Left lung (tissue), 10 donors: ENCODE results near the gene CSH2. TPM values are rescaled to one million over a fixed set of nuclear protein-coding genes. Genes with fewer than 3 reads are reported as not detected.
"Not testable (repeated sequence)": the region's sequence is repeated elsewhere in the genome, so short reads cannot be mapped to it uniquely, and the experiment has no call there.

Source experiments
- ATAC-seq: fragments of 200-7000 bp; cut with Tn5 transposase; one replicate; pipeline ENCODE4 v1.9.1; 2020; ENCODE audit warnings: moderate library complexity
- DNase-seq, 4 donors: peaks; one replicate each; pipeline ENCODE4 v3.0.0-alpha.2; 2013 to 2020
- H3K27ac ChIP-seq, 2 donors: fragments of 200-600 bp; sonication (generic) in 1 of 2; one replicate each; pipeline versions ENCODE4 v1.5.0 to v1.8.0; 2020 to 2021
- H3K27me3 ChIP-seq, 2 donors: fragments of 200-600 bp; sonication (generic) in 1 of 2; one replicate each; pipeline versions ENCODE4 v1.5.0 to v1.8.0; 2020 to 2021
- H3K36me3 ChIP-seq, 2 donors: fragments of 200-600 bp; sonication (generic) in 1 of 2; one replicate each; pipeline versions ENCODE4 v1.5.0 to v1.8.0; 2020 to 2021
- H3K4me1 ChIP-seq, 2 donors: fragments of 200-600 bp; one replicate each; pipeline ENCODE4 v1.8.0; 2021
- H3K4me3 ChIP-seq, 2 donors: fragments of 200-600 bp; sonication (generic) in 1 of 2; one replicate each; pipeline versions ENCODE4 v1.5.0 to v1.8.0; 2020 to 2021; ENCODE audit warnings: mild to moderate bottlenecking in 1 of 2
- H3K9me3 ChIP-seq, 2 donors: fragments of 200-600 bp; sonication (generic) in 1 of 2; one replicate each; pipeline versions ENCODE4 v1.5.0 to v1.8.0; 2020 to 2021
- intact Hi-C, 2 donors: fragments of 100-400 bp; cut with DNase I; formaldehyde crosslinking; loops; one replicate each; pipeline versions ENCODE4 v1.11.2 to v1.14.2; 2022
- polyA plus RNA-seq, 6 donors: library from polyadenylated mRNA; unstranded; fragments of 120-200 nt; gene quantifications; one replicate each; pipeline ENCODE4 v1.2.1, GENCODE V29; 2013; ENCODE audit not compliant: insufficient read length in 6 of 6
- total RNA-seq, 2 donors: library from RNA; stranded (reverse); fragmentation: NEBNext Ultra II Directional; extraction: Animal tissue kit (Norgen Biotek cat#: 25700); gene quantifications; one replicate each; pipeline ENCODE4 v1.2.1, GENCODE V29; 2021
- TF ChIP-seq, protein P1 (sequence below), 2 donors: fragments of 200-600 bp; sonication (generic) in 1 of 2; IDR thresholded peaks; one replicate each; pipeline versions ENCODE4 v1.5.0 to v1.8.0; 2021; ENCODE audit warnings: antibody characterized with exemption in 2 of 2
- donor health status: DM: no; HTN: yes; CAD: no.
- donor health status: DM: no; HTN: no; CAD: no.

The CSH2 gene
- total and polyA plus RNA-seq, 8 donors = 0.20 to 6.7 (median 0.23) TPM; not detected in 5

DNA sequence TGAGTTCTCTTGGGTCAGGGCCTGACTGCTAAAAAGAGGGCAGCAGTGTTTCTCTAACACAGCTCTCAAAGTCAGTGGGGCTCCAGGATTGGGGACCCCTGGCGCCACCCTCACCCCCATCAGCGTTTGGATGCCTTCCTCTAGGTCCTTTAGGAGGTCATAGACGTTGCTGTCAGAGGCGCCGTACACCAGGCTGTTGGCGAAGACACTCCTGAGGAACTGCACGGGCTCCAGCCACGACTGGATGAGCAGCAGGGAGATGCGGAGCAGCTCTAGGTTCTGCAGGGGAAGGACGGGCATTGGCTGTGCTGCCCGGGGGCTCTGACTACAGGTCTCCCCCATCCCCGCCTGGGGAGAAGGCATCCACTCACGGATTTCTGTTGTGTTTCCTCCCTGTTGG, 44.2 kb upstream of the CSH2 start:
- H3K27me3 ChIP-seq = no peaks in the 10 kb centered on the region
- peak in 2 of 4 donors; percentile 26 to 54 for DNase-seq
- intact Hi-C loops = loop anchor here in 1 of 2 donors (5.0 to 10.0 kb wide), 2 partner anchors 110 to 217 kb away; partner anchors contain the start of gene ERN1
- no peak overlapping the region for H3K27ac ChIP-seq
- TF ChIP-seq, protein P1, sequence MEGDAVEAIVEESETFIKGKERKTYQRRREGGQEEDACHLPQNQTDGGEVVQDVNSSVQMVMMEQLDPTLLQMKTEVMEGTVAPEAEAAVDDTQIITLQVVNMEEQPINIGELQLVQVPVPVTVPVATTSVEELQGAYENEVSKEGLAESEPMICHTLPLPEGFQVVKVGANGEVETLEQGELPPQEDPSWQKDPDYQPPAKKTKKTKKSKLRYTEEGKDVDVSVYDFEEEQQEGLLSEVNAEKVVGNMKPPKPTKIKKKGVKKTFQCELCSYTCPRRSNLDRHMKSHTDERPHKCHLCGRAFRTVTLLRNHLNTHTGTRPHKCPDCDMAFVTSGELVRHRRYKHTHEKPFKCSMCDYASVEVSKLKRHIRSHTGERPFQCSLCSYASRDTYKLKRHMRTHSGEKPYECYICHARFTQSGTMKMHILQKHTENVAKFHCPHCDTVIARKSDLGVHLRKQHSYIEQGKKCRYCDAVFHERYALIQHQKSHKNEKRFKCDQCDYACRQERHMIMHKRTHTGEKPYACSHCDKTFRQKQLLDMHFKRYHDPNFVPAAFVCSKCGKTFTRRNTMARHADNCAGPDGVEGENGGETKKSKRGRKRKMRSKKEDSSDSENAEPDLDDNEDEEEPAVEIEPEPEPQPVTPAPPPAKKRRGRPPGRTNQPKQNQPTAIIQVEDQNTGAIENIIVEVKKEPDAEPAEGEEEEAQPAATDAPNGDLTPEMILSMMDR (IDR thresholded peaks at IDR 0.05) = no peak
- no peak overlapping the region for H3K4me3 ChIP-seq
- no peaks in the 10 kb centered on the region for H3K9me3 ChIP-seq
- ATAC-seq = no peak
- H3K36me3 ChIP-seq = no peaks in the 10 kb centered on the region
- H3K4me1 ChIP-seq = no peaks in the 10 kb centered on the region

DNA sequence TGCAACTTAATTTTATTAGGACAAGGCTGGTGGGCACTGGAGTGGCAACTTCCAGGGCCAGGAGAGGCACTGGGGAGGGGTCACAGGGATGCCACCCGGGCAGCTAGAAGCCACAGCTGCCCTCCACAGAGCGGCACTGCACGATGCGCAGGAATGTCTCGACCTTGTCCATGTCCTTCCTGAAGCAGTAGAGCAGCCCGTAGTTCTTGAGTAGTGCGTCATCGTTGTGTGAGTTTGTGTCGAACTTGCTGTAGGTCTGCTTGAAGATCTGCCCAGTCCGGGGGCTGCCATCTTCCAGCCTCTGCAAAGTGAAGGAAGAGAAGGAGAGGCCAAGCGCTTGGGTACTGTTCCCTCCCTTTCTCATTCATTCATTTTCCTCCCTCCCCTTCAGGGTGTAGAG, 43.7 kb upstream of the CSH2 start:
- not testable (repeated sequence) for H3K27me3 ChIP-seq, H3K4me1 ChIP-seq, H3K9me3 ChIP-seq, H3K4me3 ChIP-seq, H3K36me3 ChIP-seq, ATAC-seq, H3K27ac ChIP-seq
- peak in 1 of 4 donors; percentile 18 for DNase-seq
- intact Hi-C loops = loop anchor here in 1 of 2 donors (5.0 to 10.0 kb wide), 2 partner anchors 110 to 218 kb away; partner anchors contain the start of gene ERN1

DNA sequence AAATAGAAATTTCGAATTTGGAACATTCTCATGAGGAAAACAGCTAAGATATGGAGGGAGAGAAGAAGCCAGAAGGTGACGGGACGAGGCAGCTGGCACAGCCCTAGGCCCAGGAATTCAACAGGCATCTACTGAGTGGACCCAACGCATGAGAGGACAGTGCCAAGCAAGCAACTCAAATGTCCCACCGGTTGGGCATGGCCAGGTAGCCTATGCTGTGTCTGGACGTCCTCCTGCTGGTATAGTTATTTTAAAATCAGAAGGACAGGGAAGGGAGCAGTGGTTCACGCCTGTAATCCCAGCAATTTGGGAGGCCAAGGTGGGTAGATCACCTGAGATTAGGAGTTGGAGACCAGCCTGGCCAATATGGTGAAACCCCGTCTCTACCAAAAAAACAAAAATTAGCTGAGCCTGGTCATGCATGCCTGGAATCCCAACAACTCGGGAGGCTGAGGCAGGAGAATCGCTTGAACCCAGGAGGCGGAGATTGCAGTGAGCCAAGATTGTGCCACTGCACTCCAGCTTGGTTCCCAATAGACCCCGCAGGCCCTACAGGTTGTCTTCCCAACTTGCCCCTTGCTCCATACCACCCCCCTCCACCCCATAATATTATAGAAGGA, 43.2 kb upstream of the CSH2 start:
- H3K9me3 ChIP-seq = no peaks in the 10 kb centered on the region
- no peak overlapping the region for H3K4me3 ChIP-seq
- DNase-seq (peak in 2 of 4 donors; percentile 20 to 26), ATAC-seq (no peak)
- TF ChIP-seq, protein P1 (IDR thresholded peaks at IDR 0.05) = no peak
- no peaks in the 10 kb centered on the region for H3K36me3 ChIP-seq
- H3K27ac ChIP-seq = no peak overlapping the region
- intact Hi-C loops = loop anchor here in 1 of 2 donors (5.0 to 10.0 kb wide), 2 partner anchors 111 to 218 kb away; partner anchors contain the start of gene ERN1
- no peaks in the 10 kb centered on the region for H3K27me3 ChIP-seq
- no peaks in the 10 kb centered on the region for H3K4me1 ChIP-seq

DNA sequence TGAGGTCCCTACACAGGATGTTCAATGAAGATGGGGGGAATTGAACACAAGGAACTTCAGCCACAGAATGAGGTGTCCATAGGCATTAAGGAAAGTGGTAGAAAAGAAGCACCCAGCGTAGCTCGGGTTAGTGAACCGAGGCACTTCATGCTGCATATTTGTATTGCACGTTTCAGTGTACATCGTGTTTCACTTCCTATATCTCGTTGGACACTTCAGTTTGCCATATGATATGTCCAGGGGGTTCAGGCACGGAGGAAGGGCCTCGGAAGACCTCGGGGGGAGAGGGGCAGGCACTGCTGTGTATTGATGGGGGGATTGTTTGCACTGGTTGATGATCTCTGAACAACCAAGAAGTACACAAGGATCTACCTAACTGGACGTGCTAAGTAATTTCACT, 42.3 kb upstream of the CSH2 start:
- not testable (repeated sequence) for H3K4me1 ChIP-seq, H3K4me3 ChIP-seq, H3K27me3 ChIP-seq, H3K9me3 ChIP-seq, H3K27ac ChIP-seq, H3K36me3 ChIP-seq, ATAC-seq
- peak in 1 of 4 donors; percentile 8 for DNase-seq
- intact Hi-C loops = loop anchor here in 1 of 2 donors (5.0 to 10.0 kb wide), 2 partner anchors 112 to 219 kb away; partner anchors contain the start of gene ERN1

DNA sequence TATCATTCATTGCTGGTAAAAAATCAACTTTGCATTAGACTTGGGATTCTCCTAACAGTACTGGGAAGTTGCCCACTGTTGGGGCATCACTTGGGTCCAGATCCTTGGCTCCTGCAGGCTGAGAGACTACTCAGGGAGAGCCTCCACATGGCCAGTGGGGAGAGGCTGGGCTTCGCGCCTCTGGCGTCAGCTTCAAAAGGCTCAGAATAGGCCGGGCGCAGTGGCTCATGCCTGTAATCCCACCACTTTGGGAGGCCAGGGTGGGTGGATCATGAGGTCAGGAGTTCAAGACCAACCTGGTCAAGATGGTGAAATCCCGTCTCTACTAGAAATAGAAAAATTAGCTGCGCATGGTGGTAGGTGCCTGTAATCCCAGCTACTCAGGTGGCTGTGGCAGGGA, 41.0 kb upstream of the CSH2 start:
- TF ChIP-seq, protein P1 (IDR thresholded peaks at IDR 0.05) = no peak
- no peaks in the 10 kb centered on the region for H3K9me3 ChIP-seq
- intact Hi-C loops = loop anchor here in 1 of 2 donors (10.0 kb wide), 1 partner anchor 220 kb away; the partner anchor contains the start of gene ERN1
- no peaks in the 10 kb centered on the region for H3K36me3 ChIP-seq
- no peak overlapping the region for H3K4me3 ChIP-seq
- ATAC-seq (no peak), DNase-seq (peak in 1 of 4 donors; percentile 43)
- H3K27me3 ChIP-seq = no peaks in the 10 kb centered on the region
- H3K4me1 ChIP-seq = no peaks in the 10 kb centered on the region
- no peak overlapping the region for H3K27ac ChIP-seq

DNA sequence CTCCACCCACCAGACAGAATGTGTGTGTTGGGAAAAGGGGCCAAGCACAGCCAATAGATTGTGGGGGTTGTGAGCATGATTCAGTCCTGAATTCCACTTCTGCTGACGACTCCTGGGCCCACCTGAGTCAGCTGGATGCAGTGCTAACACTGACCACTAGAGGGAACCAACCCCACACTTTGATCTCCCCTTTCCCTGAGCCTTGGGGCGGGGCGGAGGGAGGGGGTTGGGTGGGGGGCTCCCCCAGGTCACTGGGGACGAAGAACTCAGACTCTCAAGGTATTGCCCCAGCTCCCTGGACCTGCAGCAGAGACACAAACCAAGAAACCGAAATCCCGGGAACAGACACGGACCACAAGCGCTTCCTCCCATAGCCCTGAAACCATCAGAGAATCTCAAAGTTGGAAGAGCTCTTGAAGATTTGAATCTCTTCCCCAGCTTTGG, 38.2 kb upstream of the CSH2 start:
- H3K27ac ChIP-seq = no peak overlapping the region
- H3K36me3 ChIP-seq = no peaks in the 10 kb centered on the region
- TF ChIP-seq, protein P1 (IDR thresholded peaks at IDR 0.05) = peak; percentile 75 to 87
- no peaks in the 10 kb centered on the region for H3K9me3 ChIP-seq
- no peak overlapping the region for H3K4me3 ChIP-seq
- H3K4me1 ChIP-seq = no peaks in the 10 kb centered on the region
- peak in 1 of 4 donors; percentile 24 for DNase-seq
- H3K27me3 ChIP-seq = no peaks in the 10 kb centered on the region
- ATAC-seq = peak; percentile 82
- intact Hi-C loops = loop anchor here in 1 of 2 donors (10.0 kb wide), 1 partner anchor 223 kb away; the partner anchor contains the start of gene ERN1
